Measurements from ENCODE around the gene USP5.
"Not testable (repeated sequence)": the region's sequence is repeated elsewhere in the genome, so short reads cannot be mapped to it uniquely, and the experiment has no call there.

The USP5 gene

DNA sequence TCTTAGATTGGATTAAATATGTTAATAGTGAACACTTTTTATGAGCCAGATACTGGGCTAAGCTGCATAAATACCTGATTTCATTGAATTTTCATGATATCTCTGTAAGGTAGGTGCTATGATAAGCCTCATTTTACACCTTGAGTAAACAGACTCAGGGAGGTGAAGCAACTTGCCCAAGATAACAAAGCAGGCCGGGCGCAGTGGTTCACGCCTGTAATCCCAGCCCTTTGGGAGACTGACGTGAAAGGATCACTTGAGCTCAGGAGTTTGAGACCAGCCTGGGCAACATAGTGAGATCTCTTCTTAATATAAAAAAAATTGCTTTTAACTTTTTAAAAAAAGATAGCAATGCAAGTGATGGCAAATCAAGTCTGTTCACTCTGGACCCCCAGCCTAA lies 9.9 kb upstream of the USP5 start:
- DNase-seq: no peak

DNA sequence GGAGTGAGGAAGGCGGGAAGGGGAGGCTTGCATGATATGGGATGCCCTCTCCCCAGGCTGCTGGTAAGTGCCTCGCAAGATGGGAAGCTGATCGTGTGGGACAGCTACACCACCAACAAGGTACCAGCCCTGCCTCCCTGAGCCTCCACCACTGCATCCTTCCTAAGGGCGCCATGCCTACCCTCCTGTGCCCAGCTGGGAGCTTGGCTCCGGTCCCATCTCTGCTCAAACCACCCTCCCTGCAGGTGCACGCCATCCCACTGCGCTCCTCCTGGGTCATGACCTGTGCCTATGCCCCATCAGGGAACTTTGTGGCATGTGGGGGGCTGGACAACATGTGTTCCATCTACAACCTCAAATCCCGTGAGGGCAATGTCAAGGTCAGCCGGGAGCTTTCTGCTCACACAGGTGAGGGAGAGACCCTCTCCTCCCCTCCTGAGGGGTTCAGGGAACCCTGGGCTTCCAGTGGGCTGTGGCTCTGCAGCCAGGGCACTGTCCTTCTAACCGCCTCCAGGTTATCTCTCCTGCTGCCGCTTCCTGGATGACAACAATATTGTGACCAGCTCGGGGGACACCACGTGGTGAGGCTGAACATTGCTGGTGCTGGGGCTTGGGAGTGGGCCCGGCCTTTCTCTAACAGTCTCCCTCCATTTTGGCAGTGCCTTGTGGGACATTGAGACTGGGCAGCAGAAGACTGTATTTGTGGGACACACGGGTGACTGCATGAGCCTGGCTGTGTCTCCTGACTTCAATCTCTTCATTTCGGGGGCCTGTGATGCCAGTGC lies 8.6 kb upstream of the USP5 start:
- no peak for DNase-seq

DNA sequence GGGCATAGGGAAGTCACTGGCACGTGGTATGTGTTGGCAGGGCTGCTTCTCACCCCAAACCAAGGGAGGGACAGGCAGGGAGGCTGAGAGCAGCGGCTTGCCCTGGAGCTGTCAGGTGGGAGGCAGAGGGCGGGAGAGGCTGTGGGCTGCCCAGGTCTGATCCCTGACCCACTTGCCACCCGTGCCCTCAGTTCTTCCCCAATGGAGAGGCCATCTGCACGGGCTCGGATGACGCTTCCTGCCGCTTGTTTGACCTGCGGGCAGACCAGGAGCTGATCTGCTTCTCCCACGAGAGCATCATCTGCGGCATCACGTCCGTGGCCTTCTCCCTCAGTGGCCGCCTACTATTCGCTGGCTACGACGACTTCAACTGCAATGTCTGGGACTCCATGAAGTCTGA lies 6.6 kb upstream of the USP5 start:
- no peak for DNase-seq

DNA sequence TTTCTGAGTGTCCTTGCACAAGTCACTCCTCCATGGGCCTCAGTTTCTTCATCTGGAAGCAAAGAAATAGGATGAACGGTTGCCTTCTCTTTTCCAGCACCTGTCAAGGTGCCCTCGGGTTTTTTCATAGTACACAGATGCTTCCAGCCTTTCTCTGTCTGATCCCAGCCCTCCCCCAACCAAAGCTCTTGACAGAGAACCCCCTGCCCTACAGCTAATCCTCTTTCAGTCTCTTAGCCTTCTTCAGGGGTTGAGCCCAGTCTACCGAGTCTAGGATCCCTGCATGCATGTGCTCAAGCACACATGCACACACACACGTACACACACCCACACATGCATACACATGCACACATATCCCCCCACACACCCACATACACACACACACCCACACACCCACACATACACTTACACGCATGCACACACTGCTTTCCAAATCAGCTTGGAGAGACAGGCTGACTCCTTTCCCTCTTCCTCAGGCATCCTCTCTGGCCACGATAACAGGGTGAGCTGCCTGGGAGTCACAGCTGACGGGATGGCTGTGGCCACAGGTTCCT lies 5.6 kb upstream of the USP5 start:
- no peak for DNase-seq

DNA sequence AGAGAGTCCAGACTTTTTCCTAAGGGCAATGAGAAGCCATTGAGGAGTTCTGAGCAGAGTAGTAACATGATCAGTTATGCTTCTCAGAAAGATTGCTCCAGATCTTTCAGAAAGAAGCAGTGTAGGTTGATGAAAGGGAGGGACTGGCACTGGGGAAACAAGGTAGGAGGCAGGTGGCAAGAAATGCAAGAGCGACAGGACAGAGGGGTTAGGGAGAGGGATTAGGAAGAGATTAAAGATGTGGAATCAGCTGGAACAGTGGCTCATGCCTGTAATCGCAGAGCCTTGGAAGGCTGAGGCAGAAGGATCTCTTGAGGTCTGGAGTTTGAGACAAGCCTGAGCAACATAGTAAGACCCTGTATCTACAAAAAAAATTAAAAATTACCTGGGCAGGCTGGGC lies 4.3 kb upstream of the USP5 start:
- no peak for DNase-seq

DNA sequence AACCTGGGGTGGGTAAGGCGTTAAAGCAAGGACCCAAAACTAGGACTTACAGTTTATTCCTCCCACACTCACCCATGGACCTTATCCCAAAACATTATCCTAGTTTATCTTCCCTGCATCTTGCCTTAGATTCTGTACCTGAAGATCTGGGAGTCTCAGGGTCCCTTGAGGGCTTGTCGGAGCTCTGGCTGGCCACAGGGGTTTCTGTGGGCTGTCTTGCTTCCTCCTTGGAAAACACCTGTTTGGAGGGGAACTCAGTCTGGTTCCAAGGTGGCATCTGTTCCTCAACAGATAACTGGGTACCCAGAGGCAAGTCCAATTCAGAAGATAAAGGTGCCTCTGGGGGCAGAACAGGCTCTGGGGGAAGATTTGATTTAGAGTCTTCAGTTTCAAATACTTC lies 2.5 kb upstream of the USP5 start:
- DNase-seq: no peak

DNA sequence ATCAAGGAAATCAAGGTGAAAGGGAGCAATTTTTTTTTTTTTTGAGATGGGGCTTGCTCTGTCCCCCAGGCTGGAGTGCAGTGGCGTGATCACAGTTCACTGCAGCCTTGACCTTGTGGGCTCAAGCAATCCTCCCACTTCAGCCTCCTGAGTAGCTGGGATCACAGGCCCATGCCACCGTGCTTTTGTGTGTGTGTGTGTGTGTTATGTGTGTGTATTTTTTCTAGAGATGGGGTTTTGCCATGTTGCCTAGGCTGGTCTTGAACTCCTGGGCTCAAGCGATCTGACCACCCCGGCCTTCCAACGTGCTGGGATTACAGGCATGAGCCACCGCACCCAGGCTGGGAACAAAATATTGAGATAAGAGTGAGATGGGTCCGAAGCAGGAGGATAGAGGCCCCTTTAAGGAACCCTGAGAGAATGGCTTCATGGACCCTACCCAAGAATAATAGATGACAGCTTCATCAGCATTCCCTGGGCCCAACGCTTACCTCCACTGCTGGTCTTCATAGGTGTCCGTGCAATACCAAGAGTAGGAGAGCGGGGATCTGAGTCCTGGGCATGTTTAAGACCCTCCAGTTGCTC lies 1.9 kb upstream of the USP5 start:
- DNase-seq: no peak

DNA sequence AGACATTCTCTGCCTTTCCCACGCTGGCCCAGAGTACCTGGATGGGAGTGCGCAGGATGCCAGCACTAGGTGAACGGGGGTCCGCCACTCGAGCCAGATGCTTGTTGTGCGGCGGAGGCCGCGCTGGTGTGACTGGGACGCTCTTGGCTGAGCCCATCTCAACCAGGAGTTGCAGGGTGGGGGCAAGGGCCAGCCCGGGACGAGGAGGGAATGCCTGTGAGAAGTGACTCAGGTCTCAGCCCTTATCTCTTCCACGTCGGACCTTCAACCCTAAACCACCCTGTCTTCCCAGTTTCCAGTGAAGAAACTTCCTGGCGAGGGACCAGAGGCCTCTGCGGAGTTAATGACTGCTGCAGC lies 1.2 kb upstream of the USP5 start:
- no peak for DNase-seq

DNA sequence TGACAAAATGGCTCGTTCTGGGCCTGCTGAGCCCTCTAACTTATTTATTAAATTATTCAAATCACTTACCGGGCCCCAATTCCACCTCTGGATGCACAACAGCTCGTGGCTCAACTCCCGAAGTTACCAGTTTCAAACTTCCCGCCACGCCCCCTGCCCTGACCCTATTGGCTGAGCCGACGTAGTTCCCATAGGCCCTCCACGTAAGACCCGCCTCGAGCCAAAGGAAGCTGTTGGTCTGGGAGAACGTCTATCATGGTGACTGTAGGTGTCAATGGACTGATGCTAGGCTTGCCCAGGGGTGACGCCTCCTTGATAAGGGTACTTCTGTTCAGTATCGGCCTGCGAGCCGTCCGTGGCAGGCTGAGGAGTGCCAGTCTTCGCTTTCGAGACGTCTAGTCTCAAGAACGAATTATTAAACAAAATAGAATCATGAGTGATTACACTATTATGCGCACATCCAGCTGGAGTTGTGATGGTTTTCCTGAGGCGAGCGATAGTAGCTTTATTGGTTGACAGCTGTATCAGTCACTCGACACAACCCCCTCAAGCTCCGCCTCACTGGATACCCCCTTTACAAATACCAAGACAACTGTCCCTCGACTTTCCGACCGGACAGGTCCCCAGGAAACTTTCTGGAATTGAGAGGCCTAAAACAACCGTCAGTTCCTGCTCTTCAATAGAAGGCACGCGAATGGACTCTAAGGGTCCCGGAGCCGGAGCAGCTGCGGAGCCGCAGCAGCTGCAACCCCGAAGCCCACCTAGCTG lies 613 bp upstream of the USP5 start, which contains the start of gene CDCA3:
CDCA3 (minus strand) TSS at position 134 of the 768 bp plus-strand sequence. CDS start 334 bp downstream, outside the sequence.
- DNase-seq: peak; percentile 87

DNA sequence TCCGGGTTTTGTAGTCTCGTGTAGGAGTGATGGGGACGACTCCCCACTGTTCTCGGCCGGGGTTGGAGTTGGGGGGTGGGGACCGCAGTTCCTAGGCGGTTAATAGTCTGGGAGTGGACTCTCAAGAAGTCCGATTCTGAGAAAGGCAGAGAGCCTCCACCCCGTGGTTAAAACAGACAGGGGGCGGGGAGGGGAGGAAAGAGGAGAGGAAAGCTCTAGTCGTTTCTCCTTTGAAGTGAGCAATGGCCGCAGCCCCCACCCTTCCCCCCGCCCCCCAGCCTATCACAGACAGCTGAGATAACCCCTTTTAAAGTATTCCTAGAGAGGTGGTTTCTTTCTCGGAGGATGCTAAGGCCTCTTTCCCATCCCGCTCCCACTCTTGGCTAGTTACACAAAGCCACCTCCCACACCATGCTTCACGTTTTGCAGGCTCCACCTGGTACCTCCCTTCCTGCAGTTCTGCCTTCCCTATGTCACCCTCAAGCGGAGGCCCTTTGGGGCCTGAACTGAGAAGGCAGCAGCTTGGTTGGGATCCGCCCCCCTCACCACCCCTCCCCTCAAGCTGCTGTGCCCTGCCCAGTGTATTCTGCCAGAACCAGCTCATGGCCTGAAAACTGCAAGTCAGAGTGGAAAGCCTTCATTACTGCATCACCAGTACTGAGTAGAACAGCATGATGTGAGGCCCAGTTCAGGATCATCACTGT lies 853 bp downstream of the USP5 start:
- no peak for DNase-seq

DNA sequence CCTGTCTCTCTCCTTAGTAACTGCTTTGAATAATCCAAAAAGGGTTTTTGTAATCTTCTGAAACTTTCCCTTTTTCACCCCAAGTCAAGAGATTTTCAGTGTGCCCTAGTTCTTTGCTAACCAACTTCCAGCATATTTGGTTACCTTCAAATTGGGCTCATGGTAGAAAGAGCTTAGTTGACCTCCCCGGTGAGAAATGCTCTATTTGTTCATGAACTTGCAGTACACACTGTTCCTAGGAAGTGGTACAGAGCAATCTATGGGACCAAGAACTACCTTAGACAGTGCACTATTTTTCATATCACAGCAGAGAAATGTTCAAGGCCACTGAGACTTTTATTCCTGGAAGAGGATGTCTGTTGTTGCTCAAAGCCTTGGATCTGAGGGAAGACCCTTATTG lies 1.7 kb downstream of the USP5 start:
- DNase-seq: no peak

DNA sequence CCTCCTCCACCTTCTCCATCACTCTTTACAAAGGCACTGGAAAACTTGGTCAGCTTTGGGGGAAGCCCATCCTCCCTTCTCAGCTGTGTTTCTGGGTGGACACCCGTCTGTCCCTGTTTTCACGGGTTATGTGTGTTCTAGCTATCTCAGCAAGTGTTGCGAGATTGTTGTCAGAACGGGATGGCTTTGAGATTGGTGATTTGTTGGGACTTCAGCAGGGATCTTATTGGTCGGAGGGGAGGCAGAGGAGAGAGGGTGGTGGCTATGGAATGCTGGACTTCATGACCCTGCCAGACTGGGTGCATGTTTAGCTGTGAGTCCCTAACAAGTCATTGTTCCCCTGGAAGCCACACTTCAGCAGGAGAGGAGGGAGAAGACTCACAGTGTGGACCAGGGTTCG lies 2.1 kb downstream of the USP5 start:
- no peak for DNase-seq

DNA sequence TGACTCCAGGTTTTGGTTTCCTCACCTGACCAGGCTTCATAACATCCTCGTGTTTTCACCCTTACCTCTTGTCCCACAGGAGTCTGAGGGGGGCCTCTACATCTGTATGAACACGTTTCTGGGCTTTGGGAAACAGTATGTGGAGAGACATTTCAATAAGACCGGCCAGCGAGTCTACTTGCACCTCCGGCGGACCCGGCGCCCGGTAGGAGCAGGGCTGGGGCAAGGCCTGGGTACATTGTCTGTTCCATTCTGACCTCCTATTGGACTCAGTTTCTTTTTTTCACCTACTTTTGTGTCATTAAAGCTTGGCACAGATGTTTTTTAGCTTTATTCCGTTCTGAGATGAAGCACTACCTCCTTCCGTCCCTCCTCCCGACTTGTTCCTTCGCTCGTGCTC lies 3.4 kb downstream of the USP5 start:
- DNase-seq: no peak

DNA sequence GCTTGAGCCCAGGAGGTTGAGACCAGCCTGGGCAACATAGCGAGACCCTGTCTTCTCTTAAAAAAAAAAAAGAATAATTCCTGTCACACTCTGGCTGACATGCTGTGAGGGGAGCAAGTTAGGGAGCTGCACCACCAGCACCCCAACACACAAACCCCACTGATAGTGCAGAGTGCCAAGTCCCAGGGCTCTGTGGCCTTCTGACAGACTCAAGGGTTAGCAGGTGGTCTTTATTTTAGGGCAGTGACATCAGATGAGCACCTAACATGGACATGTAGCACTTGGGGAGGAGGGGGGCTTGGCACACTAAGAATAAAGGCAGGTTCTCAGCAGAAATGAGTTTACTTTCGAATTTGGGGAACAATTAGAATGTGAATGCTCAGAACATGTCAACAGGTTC lies 6.8 kb downstream of the USP5 start:
- no peak for DNase-seq

DNA sequence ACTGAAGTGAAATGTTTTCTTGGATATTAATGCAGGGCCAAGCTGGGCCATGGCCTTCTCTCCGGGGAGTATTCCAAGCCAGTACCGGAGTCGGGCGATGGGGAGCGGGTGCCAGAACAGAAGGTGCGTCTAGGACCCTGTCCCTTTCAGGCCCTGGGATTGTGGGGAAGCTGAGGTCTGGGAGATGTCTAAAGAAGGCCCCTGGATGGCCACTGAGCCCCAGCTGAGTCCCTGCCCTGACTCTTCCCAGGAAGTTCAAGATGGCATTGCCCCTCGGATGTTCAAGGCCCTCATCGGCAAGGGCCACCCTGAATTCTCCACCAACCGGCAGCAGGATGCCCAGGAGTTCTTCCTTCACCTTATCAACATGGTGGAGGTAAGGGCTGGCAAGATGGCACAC lies 8.2 kb downstream of the USP5 start:
- DNase-seq: no peak

DNA sequence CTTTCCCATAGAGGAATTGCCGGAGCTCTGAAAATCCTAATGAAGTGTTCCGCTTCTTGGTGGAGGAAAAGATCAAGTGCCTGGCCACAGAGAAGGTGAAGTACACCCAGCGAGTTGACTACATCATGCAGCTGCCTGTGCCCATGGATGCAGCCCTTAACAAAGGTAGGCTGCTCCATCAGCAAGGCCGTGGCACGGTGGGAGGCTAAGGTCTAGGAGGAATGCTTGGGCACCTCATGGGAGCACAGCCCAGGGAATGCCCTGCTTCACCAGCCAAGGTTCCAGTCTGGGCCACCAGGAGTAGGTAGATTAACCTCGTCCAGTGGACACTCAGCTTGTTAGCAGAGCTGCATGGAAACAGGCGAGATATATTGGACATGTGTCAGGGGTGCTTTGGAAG lies 9.0 kb downstream of the USP5 start:
- no peak for DNase-seq

DNA sequence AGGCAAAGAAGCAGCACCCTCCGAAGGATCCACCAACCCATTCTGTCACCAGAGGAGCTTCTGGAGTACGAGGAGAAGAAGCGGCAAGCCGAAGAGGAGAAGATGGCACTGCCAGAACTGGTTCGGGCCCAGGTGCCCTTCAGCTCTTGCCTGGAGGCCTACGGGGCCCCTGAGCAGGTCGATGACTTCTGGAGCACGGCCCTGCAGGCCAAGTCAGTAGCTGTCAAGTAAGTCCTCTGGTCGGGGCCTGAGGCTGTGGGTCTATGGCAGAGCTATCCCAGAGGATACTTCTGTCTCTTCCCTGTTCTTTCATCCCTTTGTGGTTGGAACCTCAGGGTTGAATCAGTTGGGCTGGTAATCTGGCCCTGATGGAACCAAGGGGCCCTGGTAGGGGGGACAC lies 9.4 kb downstream of the USP5 start:
- DNase-seq: no peak

DNA sequence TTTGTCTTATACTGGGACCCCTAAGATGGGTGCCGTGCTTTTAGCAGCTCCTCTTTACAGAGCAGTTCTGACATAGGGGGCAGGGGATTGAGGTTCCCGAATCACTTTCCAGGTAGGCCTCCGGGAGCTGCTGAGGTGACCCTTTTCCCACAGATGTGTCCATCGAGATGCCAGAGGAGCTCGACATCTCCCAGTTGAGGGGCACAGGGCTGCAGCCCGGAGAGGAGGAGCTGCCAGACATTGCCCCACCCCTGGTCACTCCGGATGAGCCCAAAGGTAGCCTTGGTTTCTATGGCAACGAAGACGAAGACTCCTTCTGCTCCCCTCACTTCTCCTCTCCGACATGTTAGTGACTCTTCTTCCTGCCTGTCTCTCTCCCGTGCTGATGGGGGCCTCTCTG lies 11.1 kb downstream of the USP5 start:
- DNase-seq: no peak

DNA sequence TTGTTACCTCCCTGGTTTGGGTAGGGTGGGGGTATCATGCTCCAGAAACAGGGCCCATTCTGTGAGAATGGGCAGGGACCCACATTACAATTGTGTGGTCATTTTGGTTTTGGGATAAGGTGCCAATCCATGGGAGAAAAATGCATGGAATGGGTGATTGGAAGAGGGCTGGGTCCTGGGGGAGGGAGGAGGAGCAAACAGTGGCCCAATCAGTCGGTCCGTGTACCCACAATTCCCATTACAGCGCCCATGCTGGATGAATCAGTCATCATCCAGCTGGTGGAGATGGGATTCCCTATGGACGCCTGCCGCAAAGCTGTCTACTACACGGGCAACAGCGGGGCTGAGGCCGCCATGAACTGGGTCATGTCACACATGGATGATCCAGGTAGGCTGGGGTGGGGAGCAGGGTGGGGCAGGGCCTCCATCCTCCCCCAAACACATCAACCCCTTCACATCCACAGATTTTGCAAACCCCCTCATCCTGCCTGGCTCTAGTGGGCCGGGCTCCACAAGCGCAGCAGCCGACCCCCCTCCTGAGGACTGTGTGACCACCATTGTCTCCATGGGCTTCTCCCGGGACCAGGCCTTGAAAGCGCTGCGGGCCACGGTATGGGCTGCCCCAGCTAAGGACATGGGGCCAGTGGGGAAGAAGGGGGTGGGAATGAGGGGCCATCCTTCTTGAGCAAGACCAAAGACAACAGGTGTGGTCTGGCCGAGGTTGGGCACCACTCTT lies 11.8 kb downstream of the USP5 start:
- no peak for DNase-seq

DNA sequence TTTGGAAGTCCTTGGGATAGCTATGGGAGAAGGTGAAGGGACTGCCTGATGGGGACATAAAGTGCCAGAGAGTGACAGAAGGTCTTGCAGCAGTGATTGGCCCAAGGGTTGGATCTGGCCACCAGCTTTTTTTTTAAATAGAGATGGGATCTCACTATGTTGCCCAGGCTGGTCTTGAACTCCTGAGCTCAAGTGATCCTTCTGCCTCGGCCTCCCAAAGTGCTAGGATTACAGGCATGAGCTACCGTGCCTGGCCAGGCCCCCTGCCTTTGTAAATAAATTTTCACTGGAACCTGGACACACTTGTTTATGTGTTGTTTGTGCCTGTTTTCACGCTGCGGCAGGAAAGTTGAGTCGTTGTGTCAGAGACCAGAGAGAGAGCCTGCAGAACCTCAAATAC lies 13.4 kb downstream of the USP5 start:
- not testable (repeated sequence) for DNase-seq

DNA sequence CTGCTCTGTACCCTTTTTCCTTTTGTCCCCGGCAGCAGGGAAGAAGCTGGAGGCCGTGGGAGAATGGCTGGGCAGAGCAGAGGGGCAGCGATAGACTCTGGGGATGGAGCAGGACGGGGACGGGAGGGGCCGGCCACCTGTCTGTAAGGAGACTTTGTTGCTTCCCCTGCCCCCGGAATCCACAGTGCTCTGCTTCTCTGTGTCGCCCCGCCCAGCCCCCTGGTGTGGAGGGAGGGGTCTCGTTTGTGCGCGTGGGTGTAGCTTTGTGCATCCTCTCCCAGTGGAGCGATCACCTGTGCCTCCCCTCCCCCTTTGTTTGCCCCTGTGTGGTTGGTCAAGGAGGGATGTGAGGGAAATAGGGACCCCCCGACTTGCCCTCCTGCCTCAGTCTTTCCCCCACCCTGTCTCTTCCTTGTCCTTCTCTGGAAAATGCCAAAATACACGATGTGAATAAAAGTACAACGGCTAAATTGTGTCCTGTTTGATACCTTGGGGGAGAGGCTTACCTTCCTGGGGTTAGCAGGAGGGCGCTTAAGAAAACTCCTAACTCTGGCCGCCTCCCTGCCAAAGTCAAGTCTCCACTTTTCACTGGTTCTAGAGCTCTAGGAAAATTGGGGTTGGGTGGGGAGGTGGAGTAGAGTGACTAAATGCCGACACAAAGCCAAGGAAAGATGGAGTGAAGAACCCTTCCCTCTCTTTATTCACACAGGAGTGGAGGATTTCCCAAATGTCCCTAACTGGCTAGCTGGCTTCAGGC lies 14.4 kb downstream of the USP5 start:
- no peak for DNase-seq

DNA sequence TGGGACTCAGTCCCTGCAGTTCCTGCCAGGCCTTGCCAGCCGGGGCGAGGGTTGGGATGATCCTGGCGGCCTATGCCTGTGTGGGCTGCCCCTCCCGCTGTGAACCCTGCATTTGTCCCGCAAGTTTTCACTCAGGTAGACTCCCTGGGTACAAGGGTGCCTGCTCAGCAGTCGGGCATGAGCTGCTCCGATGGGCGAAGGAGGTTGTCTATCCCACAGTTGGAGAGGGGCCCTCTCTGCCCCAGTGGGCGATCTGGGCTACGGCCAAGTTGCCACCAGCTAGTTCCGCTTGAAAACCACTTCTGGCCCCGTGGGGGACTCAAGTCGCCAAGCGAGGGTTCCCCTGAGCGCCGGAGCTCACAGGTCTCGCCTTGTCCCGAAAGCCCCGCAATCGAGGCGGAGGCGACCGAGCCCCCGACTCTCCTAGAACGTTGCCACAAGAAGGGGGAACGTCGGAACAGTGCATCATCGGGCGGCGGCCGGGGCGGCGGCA lies 15.0 kb downstream of the USP5 start:
- DNase-seq: no peak

All from NCI-H748 treated with DMSO at 0.1 percent for 48 hours (cell line).